ENCODE data around the gene TCTN3.
A peak's percentile ranks its signal among the peaks of the same experiment; 100 is the strongest.

Gene TCTN3

DNA sequence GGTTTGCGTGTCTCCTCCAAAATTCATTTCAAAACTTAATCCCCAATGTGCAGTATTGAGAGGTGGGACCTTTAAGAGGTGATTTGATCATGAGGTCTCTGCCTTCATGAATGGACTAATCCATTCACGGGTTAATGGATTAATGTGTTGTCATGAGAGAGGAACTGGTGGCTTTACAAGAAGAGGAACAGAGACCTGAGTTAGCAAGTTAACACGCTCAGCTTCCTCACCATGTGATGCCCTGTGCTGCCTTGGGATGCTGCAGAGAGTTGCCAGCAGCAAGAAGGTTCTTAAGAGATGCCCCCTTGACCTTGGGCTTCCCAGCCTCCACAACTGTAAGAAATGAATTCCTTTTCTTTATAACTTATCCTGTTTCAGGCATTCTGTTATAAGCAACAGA is 3.7 kb upstream of the TCTN3 start:
- Histone ChIP-seq H3K4me1 (peaks cover 0 to 15% (median 9%) of the 10 kb centered on the region in 4 donors), H3K27me3 (no peaks in the 10 kb centered on the region), H3K9me3 (no peaks in the 10 kb centered on the region), H3K4me3 (no peak overlapping the region), H3K36me3 (no peaks in the 10 kb centered on the region), H3K27ac (no peak overlapping the region)
- intact Hi-C loops (cut with DNase I; ENCODE audit: low total_unique reads), result no loop called here
- TF ChIP-seq CTCF (IDR thresholded peaks at IDR 0.05), result no peak
- DNase-seq, result peak in 1 of 2 donors; percentile 48

- peaks cover 0 to 34% (median 23%) of the 10 kb centered on the region in 4 donors for H3K4me1 ChIP-seq
- no peak for TF ChIP-seq CTCF (IDR thresholded peaks at IDR 0.05)
- H3K4me3 ChIP-seq, result no peak overlapping the region
- peaks cover 7 to 15% (median 14%) of the 10 kb centered on the region in 3 donors for H3K36me3 ChIP-seq
- intact Hi-C loops (cut with DNase I; ENCODE audit: low total_unique reads), result loop anchor here (1.0 to 5.0 kb wide), 2 partner anchors 147 to 168 kb away; no protein-coding TSS in a partner anchor
- H3K27me3 ChIP-seq, result no peaks in the 10 kb centered on the region
- no peak overlapping the region for H3K27ac ChIP-seq
- H3K9me3 ChIP-seq, result no peaks in the 10 kb centered on the region
- DNase-seq, result no peak
Observed at GRCh38 chr10:95694665-95695064, 938 bp upstream of the TCTN3 start.

DNA sequence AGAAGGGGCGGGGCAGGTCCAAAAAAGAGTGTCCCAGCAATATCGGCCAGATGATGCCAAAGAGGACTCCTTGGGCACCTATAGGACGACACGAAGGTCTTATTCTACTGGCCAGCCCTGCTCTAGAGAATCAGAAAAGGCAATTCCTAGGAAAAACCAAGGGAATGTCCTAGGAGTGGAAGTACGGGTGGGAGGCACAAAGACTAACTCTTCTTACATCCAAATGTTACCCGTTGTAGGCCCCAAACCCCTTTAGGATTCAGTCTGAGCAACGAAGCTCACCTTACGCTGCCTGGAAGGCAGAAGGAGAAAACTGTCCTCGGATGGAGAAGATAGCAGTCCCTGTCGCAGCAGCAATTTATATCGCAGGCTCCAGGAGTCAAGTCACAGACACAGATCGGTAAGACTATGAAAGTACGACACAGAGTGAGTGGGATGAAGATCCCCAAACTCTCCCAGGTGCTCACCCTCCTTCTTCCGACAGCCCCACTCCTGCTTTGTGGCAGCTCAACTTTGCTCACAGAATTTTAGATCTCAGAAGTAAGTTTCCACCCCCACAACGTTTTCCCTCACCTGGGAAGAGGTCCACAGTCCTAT is 558 bp downstream of the TCTN3 start:
- Histone ChIP-seq H3K27me3 (no peaks in the 10 kb centered on the region), H3K36me3 (peaks cover 13 to 29% (median 25%) of the 10 kb centered on the region in 3 donors), H3K4me1 (peaks cover 0 to 34% (median 23%) of the 10 kb centered on the region in 4 donors), H3K27ac (peak overlapping the region; percentile 79 to 82), H3K4me3 (peak overlapping the region; percentile 72 to 91), H3K9me3 (no peaks in the 10 kb centered on the region)
- no peak for TF ChIP-seq CTCF (IDR thresholded peaks at IDR 0.05)
- no peak for DNase-seq
- intact Hi-C loops (cut with DNase I; ENCODE audit: low total_unique reads), result loop anchor here (5.0 kb wide), 1 partner anchor 169 kb away; no protein-coding TSS in a partner anchor

GRCh38 chr10:95691281-95691680 is 2.4 kb downstream of the TCTN3 start:
- no peak for TF ChIP-seq CTCF (IDR thresholded peaks at IDR 0.05)

DNA sequence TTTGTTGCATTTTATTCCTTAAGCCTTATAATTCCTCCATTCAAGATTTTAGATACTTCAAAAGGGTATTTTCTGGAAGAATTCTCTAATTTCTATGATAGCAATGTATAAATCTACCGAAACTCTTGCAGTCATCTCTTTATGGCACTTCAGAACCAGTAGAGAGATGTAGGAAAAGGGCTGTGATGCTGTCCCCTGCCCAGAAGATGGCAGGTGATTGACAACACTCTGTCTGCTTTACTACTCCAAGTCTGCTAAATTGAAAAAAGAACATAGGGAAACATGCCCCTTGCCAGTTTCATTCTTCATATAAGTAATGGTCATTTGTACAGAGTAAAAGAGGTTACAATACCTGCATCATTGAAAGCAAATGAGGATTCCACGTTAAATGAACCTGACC is 5.1 kb downstream of the TCTN3 start:
- Histone ChIP-seq H3K36me3 (peaks cover 50 to 74% (median 63%) of the 10 kb centered on the region in 3 donors), H3K27ac (no peak overlapping the region), H3K4me1 (peaks cover 0 to 28% (median 23%) of the 10 kb centered on the region in 4 donors), H3K4me3 (no peak overlapping the region), H3K27me3 (no peaks in the 10 kb centered on the region), H3K9me3 (no peaks in the 10 kb centered on the region)
- TF ChIP-seq CTCF (IDR thresholded peaks at IDR 0.05), result no peak
- intact Hi-C loops (cut with DNase I; ENCODE audit: low total_unique reads), result no loop called here
- no peak for DNase-seq

More at GRCh38 chr10:95691281-95691680, 2.4 kb downstream of the TCTN3 start:
- H3K4me3 ChIP-seq, result no peak overlapping the region
- H3K27me3 ChIP-seq, result no peaks in the 10 kb centered on the region
- peaks cover 26 to 47% (median 39%) of the 10 kb centered on the region in 3 donors for H3K36me3 ChIP-seq
- no peaks in the 10 kb centered on the region for H3K9me3 ChIP-seq
- intact Hi-C loops (cut with DNase I; ENCODE audit: low total_unique reads), result loop anchor here (5.0 kb wide), 1 partner anchor 171 kb away; no protein-coding TSS in a partner anchor
- H3K27ac ChIP-seq, result no peak overlapping the region
- DNase-seq, result no peak
- H3K4me1 ChIP-seq, result peaks cover 0 to 34% (median 23%) of the 10 kb centered on the region in 4 donors

Data from tibial artery (tissue), 4 donors.